Heart right ventricle (tissue), 16 donors: ENCODE results near the gene CAPN10. TPM values are rescaled to one million over a fixed set of nuclear protein-coding genes. Genes with fewer than 3 reads are reported as not detected.
"Not testable (repeated sequence)": the region's sequence is repeated elsewhere in the genome, so short reads cannot be mapped to it uniquely, and the experiment has no call there.

ENCODE experiments used
- ATAC-seq, 8 donors: fragments of 200-7000 bp; cut with Tn5 transposase; one replicate each; pipeline ENCODE4 v1.9.1; 2020; ENCODE audit warnings: mild to moderate bottlenecking in 8 of 8, moderate library complexity in 8 of 8, moderate number of reproducible peaks in 1 of 8
- DNase-seq, 2 donors: peaks; one replicate each; pipeline ENCODE4 v3.0.0-alpha.2; 2020
- H3K27ac ChIP-seq, 10 donors: fragments of 200-600 bp; sonication (generic) in 2 of 10; one replicate each; pipeline versions ENCODE4 v1.5.0 to v1.8.0; 2020 to 2022; ENCODE audit warnings: mild to moderate bottlenecking in 3 of 10
- H3K27me3 ChIP-seq, 7 donors: fragments of 200-600 bp; one replicate each; pipeline ENCODE4 v1.8.0; 2021 to 2022; ENCODE audit warnings: mild to moderate bottlenecking in 2 of 7
- H3K36me3 ChIP-seq, 9 donors: fragments of 200-600 bp; sonication (generic) in 1 of 9; one replicate each; pipeline versions ENCODE4 v1.5.0 to v1.8.0; 2020 to 2022; ENCODE audit warnings: mild to moderate bottlenecking in 2 of 9
- H3K4me1 ChIP-seq, 9 donors: fragments of 200-600 bp; sonication (generic) in 1 of 9; one replicate each; pipeline versions ENCODE4 v1.5.0 to v1.8.0; 2020 to 2022; ENCODE audit warnings: mild to moderate bottlenecking in 4 of 9
- H3K4me3 ChIP-seq, 10 donors: fragments of 200-600 bp; sonication (generic) in 2 of 10; one replicate each; pipeline versions ENCODE4 v1.5.0 to v1.8.0; 2020 to 2022; ENCODE audit warnings: mild to moderate bottlenecking in 7 of 10, moderate library complexity in 2 of 10
- H3K9me3 ChIP-seq, 11 donors: fragments of 200-600 bp in 10 of 11; sonication (generic) in 2 of 11; one replicate each; pipeline versions ENCODE4 v1.5.0 to v1.8.0; 2013 to 2022; ENCODE audit warnings: mild to moderate bottlenecking in 2 of 11, control low read depth in 1 of 11, moderate library complexity in 1 of 11
- CTCF ChIP-seq, 9 donors: fragments of 200-600 bp; sonication (generic) in 2 of 9; IDR thresholded peaks; one replicate each; pipeline versions ENCODE4 v1.5.0 to v1.8.0; 2021 to 2022; ENCODE audit warnings: antibody characterized with exemption in 9 of 9, mild to moderate bottlenecking in 5 of 9, moderate library complexity in 1 of 9
- WGBS, 2 donors: extraction: QIAGEN DNeasy Blood & Tissue Kit; methylation state at CpG; one replicate each; pipeline ENCODE4 v1.1.7; 2013; ENCODE audit warnings: inconsistent platforms in 1 of 2; 5-methylcytosine and 5-hydroxymethylcytosine counted together
- intact Hi-C, 10 donors: fragments of 100-400 bp; cut with DNase I; formaldehyde crosslinking; loops; one replicate each; pipeline versions ENCODE4 v1.11.1 to v1.14.2; 2022
- polyA plus RNA-seq, 2 donors: library from polyadenylated mRNA; stranded (reverse); fragments of 200-250 nt; gene quantifications; one replicate each; pipeline ENCODE4 v1.2.3, GENCODE V29; 2013
- total RNA-seq, 10 donors: library from RNA; stranded (reverse); fragmentation: NEBNext Ultra II Directional in 3 of 10; extraction: Animal tissue kit (Norgen Biotek cat#: 25700) in 3 of 10; gene quantifications; one replicate each; pipeline versions ENCODE4 v1.2.1 to v1.2.4, GENCODE V29; 2021 to 2023
- donor health status: Arrhythmogenic right ventricular cardiomyopathy.
- donor health status: ischemic (EF 13 %, LVEDD 7.1; RV severe dilation, severe dysfunction).
- donor health status: healthy with polysubstance abuse.
- donor health status: DM: no; HTN: yes; CAD: no.
- donor health status: DM: no; HTN: no; CAD: no.
- donor health status: ischemic (EF 25% LVEDD 6.9; RV normal size, moderate dysfunction).
- donor health status: ischemic (EF 25% LVEDD 5.7; RV mildly dilated, moderate dysfunction).
- donor health status: healthy.
- donor health status: DM: yes; HTN: yes; CAD: no.
- donor health status: Ischemic cardiomyopathy.
- donor health status: ischemic (EF 35%, LVEDD 5.7; RV mildly dilated, moderate dysfunction).
- donor health status: nonischemic (EF 11% LVEDD 7.7; RV severe dilation, severe dysfunction).
- donor health status: DM: yes; HTN: yes; CAD: no.
- donor health status: PGD.
- donor health status: ischemic (EF 29% LVEDD 5.4; RV normal size, mild dysfunction).
- donor health status: nonischemic (EF 23%, LVEDD 6.1; RV moderate dilation, normal function).

Gene CAPN10
- total and polyA plus RNA-seq, 12 donors: 16.8 to 89.5 (median 21.0) TPM

GRCh38 chr2:240615820-240616547 is 29.4 kb downstream of the CAPN10 start:
- H3K9me3 ChIP-seq: peaks cover 0 to 12% (median 0%) of the 10 kb centered on the region in 11 donors
- H3K4me3 ChIP-seq: no peak overlapping the region
- 79 to 87% methylated on average over 20 of the region's 20 CpGs for WGBS, 2 donors
- H3K27me3 ChIP-seq: no peaks in the 10 kb centered on the region
- H3K27ac ChIP-seq: no peak overlapping the region
- H3K36me3 ChIP-seq: peaks cover 0 to 8% (median 0%) of the 10 kb centered on the region in 9 donors
- ATAC-seq: no peak
- intact Hi-C loops: no loop called here
- no peak for TF ChIP-seq CTCF (IDR thresholded peaks at IDR 0.05)
- H3K4me1 ChIP-seq: peaks cover 0 to 36% (median 0%) of the 10 kb centered on the region in 9 donors
- no peak for DNase-seq

- H3K4me3 ChIP-seq, H3K27ac ChIP-seq, intact Hi-C loops, ATAC-seq, H3K36me3 ChIP-seq, H3K27me3 ChIP-seq, DNase-seq: not testable (repeated sequence)
- 85 to 88% methylated on average over 5 of the region's 5 CpGs for WGBS, 2 donors
- Histone ChIP-seq H3K4me1 (peaks cover 0 to 37% (median 0%) of the 10 kb centered on the region in 9 donors), H3K9me3 (peaks cover 0 to 12% (median 0%) of the 10 kb centered on the region in 11 donors)
Observed at GRCh38 chr2:240616860-240617666, 30.5 kb downstream of the CAPN10 start.

GRCh38 chr2:240618776-240619175 is 32.2 kb downstream of the CAPN10 start:
- H3K27ac ChIP-seq: no peak overlapping the region
- H3K4me1 ChIP-seq: peaks cover 0 to 40% (median 0%) of the 10 kb centered on the region in 9 donors
- peaks cover 0 to 8% (median 0%) of the 10 kb centered on the region in 9 donors for H3K36me3 ChIP-seq
- H3K4me3 ChIP-seq: no peak overlapping the region
- H3K9me3 ChIP-seq: peaks cover 0 to 12% (median 0%) of the 10 kb centered on the region in 11 donors
- TF ChIP-seq CTCF (IDR thresholded peaks at IDR 0.05): no peak
- ATAC-seq (no peak), DNase-seq (no peak)
- H3K27me3 ChIP-seq: no peaks in the 10 kb centered on the region
- 78 to 95% methylated on average over 6 of the region's 6 CpGs for WGBS, 2 donors
- intact Hi-C loops: no loop called here

GRCh38 chr2:240619506-240620148 is 33.1 kb downstream of the CAPN10 start:
- DNase-seq (no peak), ATAC-seq (no peak)
- intact Hi-C loops: no loop called here
- Histone ChIP-seq H3K4me3 (no peak overlapping the region), H3K36me3 (peaks cover 0 to 8% (median 0%) of the 10 kb centered on the region in 9 donors), H3K9me3 (peaks cover 0 to 12% (median 0%) of the 10 kb centered on the region in 11 donors), H3K4me1 (peaks cover 0 to 49% (median 0%) of the 10 kb centered on the region in 9 donors), H3K27ac (no peak overlapping the region), H3K27me3 (no peaks in the 10 kb centered on the region)
- no peak for TF ChIP-seq CTCF (IDR thresholded peaks at IDR 0.05)
- 87 to 89% methylated on average over 19 of the region's 19 CpGs for WGBS, 2 donors
